IPS DF 19.7 (cell line): ENCODE results near the gene ACP2.
"Not testable (repeated sequence)": the region's sequence is repeated elsewhere in the genome, so short reads cannot be mapped to it uniquely, and the experiment has no call there.

ENCODE experiments used
- DNase-seq: peaks from one replicate; pipeline ENCODE4 v3.0.0-alpha.2; 2013; ENCODE audit warnings: low read depth, low spot score

The ACP2 gene

GRCh38 chr11:47204637-47204989 lies 44.0 kb downstream of the ACP2 start:
- no peak for DNase-seq

GRCh38 chr11:47202576-47202975 lies 46.0 kb downstream of the ACP2 start:
- no peak for DNase-seq

- no peak for DNase-seq
Observed at GRCh38 chr11:47201015-47201414, 47.6 kb downstream of the ACP2 start.

- not testable (repeated sequence) for DNase-seq
Observed at GRCh38 chr11:47198161-47198560, 50.5 kb downstream of the ACP2 start.

- DNase-seq, result no peak
Observed at GRCh38 chr11:47192111-47192510, 56.5 kb downstream of the ACP2 start.

DNA sequence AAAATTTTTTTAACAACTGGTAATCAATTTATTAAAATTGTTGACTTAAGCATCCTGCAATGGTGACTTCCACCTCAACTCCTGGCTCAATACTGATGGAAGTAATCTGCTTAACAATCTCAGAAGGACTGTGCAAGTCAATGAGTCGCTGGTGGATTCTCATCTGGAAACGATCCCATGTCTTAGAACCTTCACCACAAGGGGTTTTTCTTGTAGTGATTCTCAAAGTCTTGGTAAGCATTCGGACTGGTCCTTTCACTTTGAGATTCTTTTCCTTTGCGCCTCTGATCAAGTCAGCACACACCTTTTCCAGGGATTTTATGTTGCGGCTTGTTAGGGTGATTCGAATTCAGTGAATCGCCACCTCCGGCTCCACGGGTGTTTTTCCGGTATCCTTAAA lies 57.5 kb downstream of the ACP2 start:
- not testable (repeated sequence) for DNase-seq
